WERI-Rb-1 (cell line): ENCODE data around the gene ZNF629.

Source experiments
- DNase-seq: peaks from one replicate; pipeline ENCODE4 v3.0.0-alpha.2; 2020
- H3K27ac ChIP-seq: fragments of 250-450 bp; sonication (Bioruptor Pico); 2 replicates; pipeline ENCODE4 v1.5.1; 2020; ENCODE audit warnings: mild to moderate bottlenecking, moderate library complexity
- H3K27me3 ChIP-seq: fragments of 250-450 bp; sonication (Bioruptor Pico); 2 replicates; pipeline ENCODE4 v1.5.1; 2021; ENCODE audit warnings: mild to moderate bottlenecking, low read depth, moderate library complexity; ENCODE audit not compliant: insufficient read depth, severe bottlenecking
- H3K36me3 ChIP-seq: fragments of 250-450 bp; sonication (Bioruptor Pico); 2 replicates; pipeline ENCODE4 v1.5.1; 2020; ENCODE audit warnings: mild to moderate bottlenecking, moderate library complexity
- H3K4me3 ChIP-seq: 2 replicates; pipeline ENCODE4 v1.5.1; 2011; ENCODE audit warnings: low read depth, mild to moderate bottlenecking, control low read depth, low read length
- H3K9me3 ChIP-seq: fragments of 250-450 bp; sonication (Bioruptor Pico); 2 replicates; pipeline ENCODE4 v1.5.1; 2021; ENCODE audit warnings: mild to moderate bottlenecking, moderate library complexity; ENCODE audit not compliant: severe bottlenecking
- CTCF ChIP-seq: IDR thresholded peaks from 2 replicates; pipeline ENCODE4 v1.5.1; 2011; ENCODE audit warnings: low read depth, mild to moderate bottlenecking, control low read depth, inconsistent platforms, low read length

Gene ZNF629

GRCh38 chr16:30766933-30767284 is 20.1 kb downstream of the ZNF629 start:
- H3K27ac ChIP-seq, result no peak overlapping the region
- no peaks in the 10 kb centered on the region for H3K9me3 ChIP-seq
- no peak for TF ChIP-seq CTCF
- DNase-seq, result no peak
- peaks cover 91% of the 10 kb centered on the region for H3K36me3 ChIP-seq
- H3K4me3 ChIP-seq, result no peak overlapping the region
- no peaks in the 10 kb centered on the region for H3K27me3 ChIP-seq

GRCh38 chr16:30766206-30766932 is 20.6 kb downstream of the ZNF629 start:
- H3K36me3 ChIP-seq, result peaks cover 86% of the 10 kb centered on the region
- no peak for TF ChIP-seq CTCF

GRCh38 chr16:30764816-30765465 is 22.1 kb downstream of the ZNF629 start:
- Histone ChIP-seq H3K36me3 (peaks cover 75% of the 10 kb centered on the region), H3K4me3 (no peak overlapping the region)
- DNase-seq, result no peak

More at GRCh38 chr16:30766206-30766932, 20.6 kb downstream of the ZNF629 start:
- H3K27me3 ChIP-seq, result no peaks in the 10 kb centered on the region
- no peaks in the 10 kb centered on the region for H3K9me3 ChIP-seq
- no peak overlapping the region for H3K27ac ChIP-seq
- DNase-seq, result no peak
- no peak overlapping the region for H3K4me3 ChIP-seq

GRCh38 chr16:30764086-30764485 is 22.9 kb downstream of the ZNF629 start:
- no peaks in the 10 kb centered on the region for H3K27me3 ChIP-seq
- no peaks in the 10 kb centered on the region for H3K9me3 ChIP-seq
- no peak overlapping the region for H3K27ac ChIP-seq
- no peak for DNase-seq
- H3K36me3 ChIP-seq, result peaks cover 72% of the 10 kb centered on the region
- no peak for TF ChIP-seq CTCF
- H3K4me3 ChIP-seq, result no peak overlapping the region

More at GRCh38 chr16:30764816-30765465, 22.1 kb downstream of the ZNF629 start:
- Histone ChIP-seq H3K9me3 (no peaks in the 10 kb centered on the region), H3K27me3 (no peaks in the 10 kb centered on the region), H3K27ac (no peak overlapping the region)
- no peak for TF ChIP-seq CTCF

- no peak for DNase-seq
- Histone ChIP-seq H3K27me3 (no peaks in the 10 kb centered on the region), H3K4me3 (peak overlapping the region; percentile 65), H3K36me3 (peaks cover 72% of the 10 kb centered on the region), H3K27ac (no peak overlapping the region; the same call in 1 of the 2 replicates), H3K9me3 (no peaks in the 10 kb centered on the region)
- no peak for TF ChIP-seq CTCF
Observed at GRCh38 chr16:30762991-30763725, 23.8 kb downstream of the ZNF629 start.
